Kidney (tissue), 14 donors: ENCODE results near the gene GTF2IRD1. TPM values are rescaled to one million over a fixed set of nuclear protein-coding genes. Genes with fewer than 3 reads are reported as not detected.
A peak's percentile ranks its signal among the peaks of the same experiment; 100 is the strongest.

Experiments used
- DNase-seq, 5 donors: peaks; one replicate each; pipeline ENCODE4 v3.0.0-alpha.2; 2013 to 2020
- FAIRE-seq: peaks from 2 replicates; lab custom pipeline; 2012; peaks lifted over from hg19 to GRCh38; lab: Jason Lieb, UNC
- H3K27ac ChIP-seq, 2 donors: one replicate each; pipeline ENCODE4 v1.7.0; 2013; ENCODE audit warnings: low read depth in 2 of 2, low read length in 2 of 2, inconsistent platforms in 1 of 2
- H3K27me3 ChIP-seq: one replicate; pipeline ENCODE4 v1.7.1; 2013; ENCODE audit warnings: low read length, inconsistent platforms; ENCODE audit not compliant: control insufficient read depth, insufficient read depth
- H3K36me3 ChIP-seq, 3 donors: one replicate each; pipeline versions ENCODE4 v1.7.0 to v1.7.1; 2013; ENCODE audit warnings: low read length in 3 of 3, control low read depth in 1 of 3, inconsistent platforms in 1 of 3; ENCODE audit not compliant: insufficient read depth in 3 of 3, control insufficient read depth in 2 of 3
- H3K4me1 ChIP-seq, 3 donors: one replicate each; pipeline versions ENCODE4 v1.7.0 to v1.7.1; 2013; ENCODE audit warnings: low read length in 3 of 3, inconsistent platforms in 1 of 3, low read depth in 1 of 3; ENCODE audit not compliant: control insufficient read depth in 2 of 3, insufficient read depth in 2 of 3
- H3K4me3 ChIP-seq, 3 donors: one replicate each; pipeline versions ENCODE4 v1.7.0 to v1.8.1; 2013; ENCODE audit warnings: low read length in 3 of 3, control low read depth in 1 of 3, inconsistent platforms in 1 of 3
- H3K9ac ChIP-seq, 3 donors: one replicate each; pipeline versions ENCODE4 v1.7.0 to v1.7.1; 2013; ENCODE audit warnings: low read length in 3 of 3, control low read depth in 1 of 3, inconsistent platforms in 1 of 3
- H3K9me3 ChIP-seq, 3 donors: one replicate each; pipeline versions ENCODE4 v1.7.0 to v1.7.1; 2013; ENCODE audit warnings: low read length in 3 of 3, control low read depth in 1 of 3, inconsistent platforms in 1 of 3; ENCODE audit not compliant: control insufficient read depth in 2 of 3, insufficient read depth in 1 of 3
- intact Hi-C: fragments of 100-400 bp; cut with DNase I; formaldehyde crosslinking; loops from one replicate; pipeline ENCODE4 v1.11.1; 2022
- polyA plus RNA-seq: library from polyadenylated mRNA; stranded (reverse); fragments of 350-450 nt; fragmentation: Illumina TruSeq; extraction: RNeasy Lipid Tissue Mini Kit (QIAGEN cat#74804); gene quantifications from one replicate; pipeline ENCODE4 v1.2.3, GENCODE V29; 2014; ENCODE audit warnings: low read depth, low replicate concordance; ENCODE audit not compliant: insufficient read depth
- total RNA-seq: library from RNA; stranded (reverse); fragmentation: NEBNext Ultra II Directional; extraction: Animal tissue kit (Norgen Biotek cat#: 25700); gene quantifications from one replicate; pipeline ENCODE4 v1.2.1, GENCODE V29; 2021
- TF ChIP-seq, protein P1 (sequence below): IDR thresholded peaks from 3 replicates; pipeline ENCODE4 v1.5.1; 2012; ENCODE audit warnings: mild to moderate bottlenecking, moderate library complexity, borderline replicate concordance; ENCODE audit not compliant: insufficient read depth; ENCODE audit errors: extremely low read depth
- donor health status: control.
- donor health status: control.
- donor health status: control.
- donor health status: control.
- donor health status: control.
- donor health status: DM: yes; HTN: yes; CAD: no.
- donor health status: Normal renal cell carcinoma (clear cell type).

The GTF2IRD1 gene
- total and polyA plus RNA-seq, 2 donors from 2014 or later: 28.2 to 35.8 TPM

- Histone ChIP-seq H3K9ac (peak overlapping the region in 1 of 3 donors; percentile 48), H3K4me3 (peak overlapping the region in 2 of 3 donors; percentile 39 to 60), H3K4me1 (peaks cover 0 to 3% (median 0%) of the 10 kb centered on the region in 3 donors), H3K36me3 (no peaks in the 10 kb centered on the region), H3K27me3 (no peaks in the 10 kb centered on the region), H3K27ac (peak overlapping the region in 1 of 2 donors; percentile 32), H3K9me3 (no peaks in the 10 kb centered on the region)
- TF ChIP-seq, protein P1, sequence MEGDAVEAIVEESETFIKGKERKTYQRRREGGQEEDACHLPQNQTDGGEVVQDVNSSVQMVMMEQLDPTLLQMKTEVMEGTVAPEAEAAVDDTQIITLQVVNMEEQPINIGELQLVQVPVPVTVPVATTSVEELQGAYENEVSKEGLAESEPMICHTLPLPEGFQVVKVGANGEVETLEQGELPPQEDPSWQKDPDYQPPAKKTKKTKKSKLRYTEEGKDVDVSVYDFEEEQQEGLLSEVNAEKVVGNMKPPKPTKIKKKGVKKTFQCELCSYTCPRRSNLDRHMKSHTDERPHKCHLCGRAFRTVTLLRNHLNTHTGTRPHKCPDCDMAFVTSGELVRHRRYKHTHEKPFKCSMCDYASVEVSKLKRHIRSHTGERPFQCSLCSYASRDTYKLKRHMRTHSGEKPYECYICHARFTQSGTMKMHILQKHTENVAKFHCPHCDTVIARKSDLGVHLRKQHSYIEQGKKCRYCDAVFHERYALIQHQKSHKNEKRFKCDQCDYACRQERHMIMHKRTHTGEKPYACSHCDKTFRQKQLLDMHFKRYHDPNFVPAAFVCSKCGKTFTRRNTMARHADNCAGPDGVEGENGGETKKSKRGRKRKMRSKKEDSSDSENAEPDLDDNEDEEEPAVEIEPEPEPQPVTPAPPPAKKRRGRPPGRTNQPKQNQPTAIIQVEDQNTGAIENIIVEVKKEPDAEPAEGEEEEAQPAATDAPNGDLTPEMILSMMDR: no peak
- FAIRE-seq (no peak), DNase-seq (peak; percentile 48 to 80 (median 72))
- intact Hi-C loops: no loop called here
These were observed 152.6 kb downstream of the GTF2IRD1 start for GRCh38 chr7:74606101-74606908.

GRCh38 chr7:74606909-74607510 is 153.3 kb downstream of the GTF2IRD1 start:
- no peak for FAIRE-seq
- Histone ChIP-seq H3K9me3 (no peaks in the 10 kb centered on the region), H3K27ac (no peak overlapping the region), H3K36me3 (no peaks in the 10 kb centered on the region), H3K4me1 (peaks cover 0 to 3% (median 0%) of the 10 kb centered on the region in 3 donors), H3K4me3 (peak overlapping the region in 2 of 3 donors; percentile 39 to 60), H3K9ac (peak overlapping the region in 1 of 3 donors; percentile 48), H3K27me3 (no peaks in the 10 kb centered on the region)
- DNase-seq: no peak
- TF ChIP-seq, protein P1: no peak
- intact Hi-C loops: no loop called here

- intact Hi-C loops: no loop called here
- no peak overlapping the region for H3K27ac ChIP-seq
- no peaks in the 10 kb centered on the region for H3K4me1 ChIP-seq
- H3K9ac ChIP-seq: no peak overlapping the region
- H3K9me3 ChIP-seq: no peaks in the 10 kb centered on the region
- FAIRE-seq: no peak
- H3K27me3 ChIP-seq: no peaks in the 10 kb centered on the region
- DNase-seq: peak in 4 of 5 donors; percentile 39 to 85 (median 53)
- no peak overlapping the region for H3K4me3 ChIP-seq
- TF ChIP-seq, protein P1: no peak
- no peaks in the 10 kb centered on the region for H3K36me3 ChIP-seq
These were observed 158.5 kb downstream of the GTF2IRD1 start for GRCh38 chr7:74612015-74612829.
